ENCODE data around the gene KLHL6. TPM values are rescaled to one million over a fixed set of nuclear protein-coding genes. Genes with fewer than 3 reads are reported as not detected.

Gene KLHL6
- total and polyA plus RNA-seq, 12 donors: 0.47 to 5.1 (median 0.89) TPM

- Histone ChIP-seq H3K27ac (peak overlapping the region in 1 of 10 donors; percentile 68), H3K36me3 (no peaks in the 10 kb centered on the region), H3K27me3 (no peaks in the 10 kb centered on the region), H3K9me3 (no peaks in the 10 kb centered on the region), H3K4me3 (no peak overlapping the region), H3K4me1 (peaks cover 0 to 67% (median 4%) of the 10 kb centered on the region in 9 donors)
- intact Hi-C loops (cut with DNase I): no loop called here
- ATAC-seq (no peak), DNase-seq (no peak)
- 92 to 95% methylated on average over 4 of the region's 4 CpGs for WGBS, 2 donors
- TF ChIP-seq, protein P1, sequence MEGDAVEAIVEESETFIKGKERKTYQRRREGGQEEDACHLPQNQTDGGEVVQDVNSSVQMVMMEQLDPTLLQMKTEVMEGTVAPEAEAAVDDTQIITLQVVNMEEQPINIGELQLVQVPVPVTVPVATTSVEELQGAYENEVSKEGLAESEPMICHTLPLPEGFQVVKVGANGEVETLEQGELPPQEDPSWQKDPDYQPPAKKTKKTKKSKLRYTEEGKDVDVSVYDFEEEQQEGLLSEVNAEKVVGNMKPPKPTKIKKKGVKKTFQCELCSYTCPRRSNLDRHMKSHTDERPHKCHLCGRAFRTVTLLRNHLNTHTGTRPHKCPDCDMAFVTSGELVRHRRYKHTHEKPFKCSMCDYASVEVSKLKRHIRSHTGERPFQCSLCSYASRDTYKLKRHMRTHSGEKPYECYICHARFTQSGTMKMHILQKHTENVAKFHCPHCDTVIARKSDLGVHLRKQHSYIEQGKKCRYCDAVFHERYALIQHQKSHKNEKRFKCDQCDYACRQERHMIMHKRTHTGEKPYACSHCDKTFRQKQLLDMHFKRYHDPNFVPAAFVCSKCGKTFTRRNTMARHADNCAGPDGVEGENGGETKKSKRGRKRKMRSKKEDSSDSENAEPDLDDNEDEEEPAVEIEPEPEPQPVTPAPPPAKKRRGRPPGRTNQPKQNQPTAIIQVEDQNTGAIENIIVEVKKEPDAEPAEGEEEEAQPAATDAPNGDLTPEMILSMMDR (IDR thresholded peaks at IDR 0.05): no peak
Observed at GRCh38 chr3:183542355-183542754, 13.2 kb downstream of the KLHL6 start.

GRCh38 chr3:183541738-183542137, 13.8 kb downstream of the KLHL6 start:
- Histone ChIP-seq H3K4me3 (no peak overlapping the region), H3K27me3 (no peaks in the 10 kb centered on the region), H3K36me3 (no peaks in the 10 kb centered on the region), H3K27ac (peak overlapping the region in 2 of 10 donors; percentile 4 to 68), H3K9me3 (no peaks in the 10 kb centered on the region), H3K4me1 (peaks cover 0 to 73% (median 10%) of the 10 kb centered on the region in 9 donors)
- intact Hi-C loops (cut with DNase I): no loop called here
- 58 to 68% methylated on average over 3 of the region's 3 CpGs for WGBS, 2 donors
- DNase-seq: no peak
- TF ChIP-seq, protein P1 (IDR thresholded peaks at IDR 0.05): no peak
- ATAC-seq: peak in 6 of 8 donors; percentile 39 to 60 (median 54)

DNA sequence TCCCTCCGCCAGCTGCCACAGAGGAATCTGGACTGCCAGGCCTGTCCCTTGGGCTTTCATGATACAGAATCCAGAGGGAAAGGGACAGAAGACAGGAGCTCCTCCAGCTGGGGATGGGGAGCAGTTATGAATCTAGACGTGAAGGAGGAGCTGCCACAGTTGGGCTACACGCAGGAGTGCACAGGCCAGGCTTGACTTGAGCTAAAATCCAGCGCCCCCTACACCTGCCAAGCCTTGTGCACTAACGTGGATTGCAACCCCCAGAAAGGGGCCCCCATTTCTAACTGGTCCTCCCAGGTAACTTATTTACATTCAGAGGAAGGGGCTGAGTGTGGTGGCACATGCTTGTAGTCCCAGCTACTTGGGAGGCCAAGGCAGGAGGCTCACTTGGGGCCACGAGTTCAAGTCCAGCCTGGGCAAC, 14.3 kb downstream of the KLHL6 start:
- 87 to 88% methylated on average over 6 of the region's 6 CpGs for WGBS, 2 donors
- no peaks in the 10 kb centered on the region for H3K27me3 ChIP-seq
- no peaks in the 10 kb centered on the region for H3K9me3 ChIP-seq
- TF ChIP-seq, protein P1 (IDR thresholded peaks at IDR 0.05): no peak
- peaks cover 0 to 78% (median 10%) of the 10 kb centered on the region in 9 donors for H3K4me1 ChIP-seq
- peak overlapping the region in 2 of 10 donors; percentile 4 to 68 for H3K27ac ChIP-seq
- DNase-seq (no peak), ATAC-seq (no peak)
- H3K4me3 ChIP-seq: no peak overlapping the region
- intact Hi-C loops (cut with DNase I): no loop called here
- no peaks in the 10 kb centered on the region for H3K36me3 ChIP-seq

GRCh38 chr3:183540501-183541234, 14.8 kb downstream of the KLHL6 start:
- H3K27ac ChIP-seq: peak overlapping the region in 1 of 10 donors; percentile 68
- H3K4me3 ChIP-seq: no peak overlapping the region
- H3K36me3 ChIP-seq: no peaks in the 10 kb centered on the region
- WGBS, 2 donors: 82% methylated on average over 14 of the region's 14 CpGs
- intact Hi-C loops (cut with DNase I): no loop called here
- TF ChIP-seq, protein P1 (IDR thresholded peaks at IDR 0.05): no peak
- H3K4me1 ChIP-seq: peaks cover 0 to 75% (median 10%) of the 10 kb centered on the region in 9 donors
- no peaks in the 10 kb centered on the region for H3K27me3 ChIP-seq
- no peaks in the 10 kb centered on the region for H3K9me3 ChIP-seq
- ATAC-seq (peak in 4 of 8 donors; percentile 10 to 50 (median 31)), DNase-seq (no peak)
